NCI-H2107 (cell line): ENCODE results near the gene MFSD8.
A peak's percentile ranks its signal among the peaks of the same experiment; 100 is the strongest.
"Not testable (repeated sequence)": the region's sequence is repeated elsewhere in the genome, so short reads cannot be mapped to it uniquely, and the experiment has no call there.

Experiments used
- DNase-seq: peaks from one replicate; lab custom pipeline; 2025; lab: John Stamatoyannopoulos, UW

MFSD8 gene

GRCh38 chr4:127965062-127965802 lies at the start of gene MFSD8, which contains the start of gene ABHD18:
Gene MFSD8, minus strand, starts transcription at chr4:127965173. Its CDS starts 40 bp downstream, at chr4:127965133.
Gene ABHD18, plus strand, starts transcription at chr4:127965406. Its CDS starts 17,550 bp downstream, at chr4:127982956.
- DNase-seq, result peak; percentile 92

DNA sequence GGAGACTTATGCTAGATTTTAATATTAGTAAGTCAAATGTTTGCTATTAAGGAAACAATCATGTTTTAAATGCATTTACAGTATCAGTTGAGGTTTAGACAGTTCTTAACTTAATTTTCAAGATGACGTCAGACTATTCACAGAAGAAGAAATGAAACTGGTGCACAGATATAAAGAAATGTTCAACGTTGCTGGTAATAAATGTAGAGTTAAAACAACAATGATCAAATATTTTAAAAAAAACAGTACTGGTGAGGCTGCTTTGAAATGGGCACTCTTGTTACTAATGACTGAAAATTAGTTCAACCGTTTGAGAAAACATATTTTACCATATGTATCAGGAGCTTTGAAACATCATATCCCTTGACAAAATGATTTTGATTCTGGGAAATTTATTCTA lies 44.5 kb upstream of the MFSD8 start:
- no peak for DNase-seq

GRCh38 chr4:128006592-128006991 lies 41.6 kb upstream of the MFSD8 start:
- no peak for DNase-seq

DNA sequence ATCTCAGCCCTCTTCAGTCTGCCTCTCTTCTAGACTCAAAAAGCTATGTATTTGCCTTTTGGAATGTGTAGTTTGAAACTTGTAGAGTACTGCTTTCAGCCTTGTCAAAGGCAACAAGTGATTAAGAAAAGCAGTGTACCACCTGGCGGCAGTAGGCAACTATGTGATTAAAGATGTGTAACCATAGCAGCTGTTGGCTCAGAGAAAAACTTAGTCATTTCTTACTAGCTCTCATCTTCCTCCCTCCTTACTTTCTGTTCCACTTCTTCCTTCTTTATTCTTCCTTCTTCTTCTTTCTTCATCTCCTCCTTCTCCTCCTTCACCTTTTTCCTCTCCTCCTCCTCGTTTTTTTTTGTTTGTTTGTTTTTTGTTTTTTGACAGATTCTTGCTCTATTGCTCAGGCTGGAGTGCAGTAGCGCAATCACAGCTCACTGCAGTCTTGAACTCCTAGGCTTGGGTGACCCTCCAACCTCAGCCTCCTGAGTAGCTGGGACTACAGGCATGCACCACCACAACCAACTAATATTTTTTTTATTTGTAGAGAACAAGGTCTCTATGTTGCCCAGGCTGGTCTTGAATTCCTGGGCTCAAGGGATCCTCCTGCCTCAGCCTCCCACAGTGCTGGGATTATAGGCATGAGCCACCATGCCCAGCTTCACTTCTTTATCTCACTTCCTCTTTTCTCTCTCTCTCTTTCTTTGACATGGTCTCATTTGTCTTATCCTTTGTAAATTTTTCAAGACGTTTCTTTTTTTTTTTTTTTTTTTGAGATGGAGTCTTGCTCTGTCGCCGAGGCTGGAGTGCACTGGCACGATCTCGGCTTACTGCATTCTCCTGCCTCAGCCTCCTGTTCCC lies 32.8 kb upstream of the MFSD8 start:
- DNase-seq, result no peak

- not testable (repeated sequence) for DNase-seq
These were observed 31.5 kb upstream of the MFSD8 start for GRCh38 chr4:127996521-127996920.

DNA sequence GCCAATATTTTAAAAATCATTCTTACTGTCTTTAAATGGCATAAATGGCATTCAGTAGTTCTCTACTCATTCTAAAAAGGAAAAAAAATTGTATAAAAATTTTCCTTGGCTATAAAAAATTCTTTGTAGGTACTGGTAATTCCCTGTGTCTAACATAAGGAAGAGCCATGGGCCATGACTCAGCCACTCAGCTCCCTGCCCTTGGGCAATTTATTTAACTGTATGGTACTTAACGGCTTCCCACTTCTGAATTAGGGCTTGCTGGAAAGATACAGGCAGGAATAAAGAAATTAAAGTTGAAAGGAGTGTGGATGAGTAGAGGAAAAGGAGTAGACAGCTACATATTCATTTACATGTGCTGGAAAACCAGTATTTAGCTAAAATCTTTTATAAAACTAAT lies 30.8 kb upstream of the MFSD8 start:
- DNase-seq, result no peak

DNA sequence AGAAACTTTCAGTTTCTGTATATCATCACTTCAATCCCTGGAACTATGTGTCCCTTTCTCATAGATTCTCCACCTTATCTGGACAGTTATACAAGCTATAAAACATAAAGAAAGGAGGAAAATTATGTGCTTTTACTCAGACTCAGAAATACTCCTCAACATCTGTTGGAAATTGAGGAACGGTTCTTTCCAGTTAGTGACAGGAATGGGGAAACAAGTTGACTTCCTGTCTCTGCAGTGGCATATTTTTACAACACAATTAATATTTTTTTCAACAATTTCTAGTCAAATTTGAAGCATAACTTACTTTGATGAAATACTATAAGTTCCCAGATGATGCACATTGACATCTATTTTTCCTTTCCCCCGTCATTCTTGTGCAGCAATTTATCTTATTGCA lies 28.2 kb upstream of the MFSD8 start:
- no peak for DNase-seq

DNA sequence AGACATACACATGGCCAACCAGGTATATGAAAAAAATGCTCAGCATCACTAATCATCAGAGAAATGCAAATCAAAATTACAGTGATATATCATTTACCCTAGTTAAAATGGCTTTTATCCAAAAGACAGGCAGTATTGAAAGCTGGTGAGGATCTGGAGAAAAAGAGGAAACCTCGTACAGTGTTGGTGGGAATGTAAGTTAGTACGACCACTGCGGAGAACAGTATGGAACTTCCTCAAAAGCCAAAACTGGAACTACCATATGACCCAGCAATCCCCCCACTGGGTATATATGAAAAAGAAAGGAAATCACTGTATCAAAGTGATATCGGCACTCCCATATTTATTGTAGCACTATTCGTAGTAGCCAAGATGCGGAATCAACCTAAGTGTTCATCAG lies 23.7 kb upstream of the MFSD8 start:
- no peak for DNase-seq

DNA sequence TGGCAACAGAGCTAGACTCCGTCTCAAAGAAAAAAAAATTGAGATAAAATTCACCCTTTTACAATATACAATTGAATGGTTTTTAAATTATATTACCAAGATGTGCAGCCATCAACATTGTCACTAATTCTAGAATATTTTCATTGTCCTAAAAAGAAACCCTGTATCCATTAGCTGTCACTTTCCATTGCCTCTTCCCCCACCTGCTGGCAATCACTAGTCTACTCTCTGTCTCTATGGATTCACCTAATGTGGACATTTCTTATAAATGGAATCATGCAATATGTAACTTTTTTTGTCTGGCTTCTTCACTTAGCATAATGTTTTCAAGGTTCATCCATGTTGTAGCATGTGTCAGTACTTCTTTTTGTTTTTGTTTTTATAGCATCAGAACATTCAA lies 21.0 kb upstream of the MFSD8 start:
- no peak for DNase-seq

DNA sequence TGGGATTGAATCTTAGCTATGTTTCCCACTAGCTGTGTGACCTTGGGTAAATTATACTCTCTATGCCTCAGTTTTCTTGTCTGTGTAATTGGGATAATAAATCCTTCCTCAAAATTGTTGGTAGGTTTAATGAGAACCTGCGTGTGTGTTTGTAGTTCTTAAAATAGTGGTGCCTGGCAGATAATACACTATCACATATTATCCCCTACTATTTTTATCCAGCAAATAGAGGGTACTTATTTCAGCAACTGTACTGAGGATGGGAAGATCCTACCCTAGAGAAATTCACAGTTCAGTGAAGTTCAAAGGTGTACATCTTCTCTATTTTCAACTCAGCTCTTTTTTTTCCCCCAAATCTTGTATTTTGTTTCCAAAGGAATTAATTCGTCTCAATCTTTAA lies 17.5 kb upstream of the MFSD8 start:
- DNase-seq, result no peak

- DNase-seq, result no peak
These were observed 14.0 kb upstream of the MFSD8 start for GRCh38 chr4:127978930-127979329.

DNA sequence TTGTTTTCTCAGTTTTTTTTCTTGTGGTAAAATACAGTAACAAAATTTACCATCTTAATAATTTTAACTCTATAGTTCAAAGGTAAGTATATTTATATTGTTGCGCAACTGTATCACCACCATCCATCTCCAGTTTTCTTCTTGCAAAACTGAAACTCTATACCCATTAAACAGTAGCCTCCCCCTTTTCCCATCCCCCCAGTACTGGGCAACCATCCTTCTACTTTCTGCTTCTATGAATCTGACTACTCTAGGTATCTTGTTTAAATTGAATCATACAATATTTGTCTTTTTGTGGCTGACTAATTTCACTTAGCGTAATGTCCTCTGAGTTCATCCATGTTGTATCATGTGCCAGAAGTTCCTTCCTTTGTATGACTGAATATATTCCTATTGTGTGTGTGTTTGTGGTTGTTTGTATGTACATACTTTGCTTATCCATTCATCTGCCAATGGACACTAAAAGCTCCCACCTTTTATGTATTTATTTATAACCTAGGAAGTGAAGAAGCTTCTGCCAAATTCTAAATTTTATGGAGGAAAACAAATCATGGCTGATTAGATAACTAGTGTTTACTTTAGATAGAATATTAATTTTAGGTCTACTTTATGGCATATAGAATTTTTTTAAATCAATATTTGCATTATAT lies 10.3 kb upstream of the MFSD8 start:
- no peak for DNase-seq

DNA sequence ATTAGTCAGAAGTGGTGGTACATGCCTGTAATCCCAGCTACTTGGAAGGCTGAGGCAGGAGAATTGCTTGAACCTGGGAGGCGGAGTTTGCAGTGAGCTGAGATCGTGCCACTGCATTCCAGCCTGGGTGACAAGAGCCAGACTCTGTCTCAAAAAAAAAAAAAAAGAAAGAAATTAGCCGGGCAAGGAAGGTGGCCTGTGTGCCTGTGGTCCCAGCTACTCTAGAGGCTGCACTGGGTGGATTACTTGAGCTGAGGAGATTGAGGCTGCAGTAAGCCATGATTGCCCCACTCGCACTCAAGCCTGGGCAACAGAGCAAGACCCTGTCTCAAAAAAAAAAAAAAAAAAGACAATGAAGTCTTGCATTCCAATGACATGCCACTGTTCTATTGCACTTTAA lies 6.0 kb upstream of the MFSD8 start:
- not testable (repeated sequence) for DNase-seq

- DNase-seq, result no peak
These were observed 3.6 kb upstream of the MFSD8 start for GRCh38 chr4:127968586-127968985.

DNA sequence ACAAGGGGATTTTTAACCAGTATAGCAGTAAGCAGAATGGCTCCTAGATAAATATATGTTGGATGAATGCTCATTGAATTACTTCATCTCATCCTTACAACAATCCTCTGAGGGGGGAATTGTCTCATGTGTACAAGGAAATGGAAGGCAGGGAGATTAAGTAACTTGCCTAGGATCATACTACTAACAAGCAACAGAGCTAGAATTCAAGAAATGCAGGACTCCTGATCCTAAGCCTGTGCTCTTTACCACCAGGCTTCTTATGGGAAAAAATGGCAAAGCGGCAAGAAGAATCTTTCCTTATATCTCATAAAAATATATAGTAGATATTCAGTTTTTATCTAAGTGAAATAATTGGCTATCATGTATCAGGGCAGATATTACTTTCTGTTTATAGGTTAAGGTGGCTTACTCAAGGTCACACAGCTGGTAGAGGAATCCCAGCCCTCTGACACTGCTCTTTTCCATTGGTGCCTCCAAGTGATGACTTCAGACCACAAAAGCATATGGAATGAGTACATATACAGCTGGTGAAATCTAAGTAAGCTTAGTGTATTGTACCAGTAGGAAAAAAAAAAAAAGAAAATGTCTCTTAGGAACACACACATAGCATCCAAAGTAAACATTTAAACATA lies 2.3 kb upstream of the MFSD8 start:
- no peak for DNase-seq

GRCh38 chr4:127965803-127966175 lies 816 bp upstream of the MFSD8 start:
- peak; percentile 25 for DNase-seq

DNA sequence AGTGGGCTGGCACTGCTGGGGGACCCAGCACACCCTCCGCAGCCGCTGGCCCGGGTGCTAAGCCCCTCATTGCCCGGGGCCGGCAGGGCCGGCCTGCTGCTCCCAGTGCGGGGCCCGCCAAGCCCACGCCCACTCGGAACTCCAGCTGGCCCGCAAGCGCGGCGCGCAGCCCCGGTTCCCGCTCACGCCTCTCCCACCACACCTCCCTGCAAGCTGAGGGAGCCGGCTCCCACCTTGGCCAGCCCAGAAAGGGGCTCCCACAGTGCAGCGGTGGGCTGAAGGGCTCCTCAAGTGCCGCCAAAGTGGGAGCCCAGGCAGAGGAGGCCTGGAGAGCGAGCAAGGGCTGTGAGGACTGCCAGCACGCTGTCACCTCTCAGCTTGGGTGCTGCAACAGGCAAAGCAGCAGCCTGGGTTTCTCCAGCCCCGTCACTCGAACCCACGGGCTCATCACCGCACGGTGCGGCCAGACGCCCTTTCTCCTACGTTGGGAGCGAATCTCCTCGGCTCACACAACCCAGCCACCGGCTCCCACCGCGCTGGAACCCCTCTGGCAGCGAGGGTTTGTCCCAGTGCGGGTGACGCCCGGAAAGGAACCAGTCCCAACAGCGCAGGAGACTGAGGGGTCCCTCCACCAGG lies 429 bp downstream of the MFSD8 start:
- DNase-seq, result peak; percentile 33

GRCh38 chr4:127963633-127964398 lies 1.2 kb downstream of the MFSD8 start:
- DNase-seq, result not testable (repeated sequence)

DNA sequence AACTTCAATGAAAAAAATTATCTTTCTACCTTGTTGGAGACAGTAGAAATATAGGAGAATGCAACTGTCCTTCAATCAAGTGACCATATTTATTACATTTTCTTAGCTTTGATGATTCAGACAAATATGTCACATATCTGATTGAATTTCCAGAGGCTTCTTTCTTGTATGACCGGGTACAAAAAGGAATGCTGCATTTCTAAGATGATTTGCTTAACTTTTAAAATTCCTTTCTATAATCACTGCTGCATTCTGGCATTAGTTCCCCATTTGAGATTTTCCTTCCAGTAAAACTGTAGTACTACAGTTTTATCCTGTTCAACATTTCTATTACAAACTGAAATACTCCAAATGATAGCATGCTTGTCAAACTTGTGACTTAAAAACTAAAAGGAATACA lies 5.2 kb downstream of the MFSD8 start:
- no peak for DNase-seq

DNA sequence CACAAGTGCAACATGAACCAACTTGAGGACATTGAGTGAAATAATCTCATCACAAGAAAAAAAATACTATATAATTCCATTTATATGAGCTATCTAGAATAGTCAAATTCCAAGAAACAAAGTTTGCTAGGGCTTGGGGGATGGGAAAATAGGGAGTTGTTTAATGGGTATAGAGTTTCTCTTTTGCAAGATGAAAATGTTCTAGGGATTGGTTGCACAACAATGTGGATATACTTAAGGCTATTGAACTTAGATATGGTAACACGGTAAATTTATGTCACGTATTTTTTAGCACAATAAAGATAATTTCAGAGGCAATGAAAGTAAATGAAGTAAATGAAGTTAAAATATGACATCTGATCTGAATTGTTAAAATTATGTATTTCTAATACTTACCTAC lies 7.9 kb downstream of the MFSD8 start:
- no peak for DNase-seq

DNA sequence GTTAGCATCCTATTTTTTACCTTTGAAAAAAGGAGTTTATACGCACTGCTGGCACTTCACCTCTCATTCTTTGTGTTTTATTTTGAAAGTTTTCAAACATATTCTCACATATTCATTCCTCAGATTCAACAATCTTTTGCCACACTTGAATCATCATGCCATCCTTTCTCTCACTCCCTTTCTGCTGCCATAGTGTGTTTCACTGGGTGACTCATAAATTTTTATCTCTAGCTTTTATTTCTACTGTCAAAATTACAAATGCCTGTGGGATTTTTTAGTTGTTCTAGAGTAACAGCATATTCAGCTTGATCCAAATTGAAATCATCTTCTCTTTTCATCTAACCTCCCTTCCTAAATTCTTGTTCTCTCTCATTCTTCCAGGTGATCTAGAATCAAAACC lies 28.0 kb downstream of the MFSD8 start:
- no peak for DNase-seq
